Measurements from ENCODE around the gene TLE5. TPM values are rescaled to one million over a fixed set of nuclear protein-coding genes. Genes with fewer than 3 reads are reported as not detected.

The TLE5 gene
- total and polyA plus RNA-seq, 9 of the 15 experiments (the other 6 are each of a cell fraction or from before 2014, with no cell fraction given): 2.0 to 347 (median 235) TPM

- TF ChIP-seq PRDM10 (IDR thresholded peaks at IDR 0.05; ENCODE audit: partially characterized antibody) (peak; percentile 22), ZNF174 (CRISPR knock-in tag; IDR thresholded peaks at IDR 0.05) (no peak), SP2 (IDR thresholded peaks at IDR 0.05; ENCODE audit: extremely low read depth, low read depth, low read length, poor library complexity, severe bottlenecking) (peak; percentile 38), MBD2 (IDR thresholded peaks at IDR 0.05; ENCODE audit: borderline replicate concordance, low read depth) (peak; percentile 95), SIN3A (IDR thresholded peaks at IDR 0.05; ENCODE audit: borderline replicate concordance in 2 of 2, control insufficient read depth in 1 of 2, low read depth in 2 of 2, low read length in 2 of 2) (peak in 1 of 2 experiments; percentile 66; a peak in 1 of 4 replicates), BRCA1 (IDR thresholded peaks at IDR 0.05) (no peak), BRCA1 (CRISPR knock-in tag; IDR thresholded peaks at IDR 0.05) (no peak), KDM4B (IDR thresholded peaks at IDR 0.05; ENCODE audit: borderline replicate concordance in 2 of 2, low read depth in 1 of 2) (peak in 1 of 2 experiments; percentile 85; a peak in 1 of 4 replicates), XRCC5 (IDR thresholded peaks at IDR 0.05; ENCODE audit: low read depth, low read length) (peak; percentile 71), ZNF431 (CRISPR knock-in tag; IDR thresholded peaks at IDR 0.05) (0 out of 2 replicates have a peak, but pooled peaks have one; percentile 9), HDAC1 (IDR thresholded peaks at IDR 0.05) (peak in 1 of 2 experiments; percentile 70; a peak in 3 of 4 replicates), NR2C1 (IDR thresholded peaks at IDR 0.05) (no peak; the same call in 1 of the 2 replicates), NR2C1 (tag; IDR thresholded peaks at IDR 0.05) (peak; percentile 36; the same call in 1 of the 2 replicates), GTF2A2 (tag; IDR thresholded peaks at IDR 0.05) (no peak), POLR2H (tag; IDR thresholded peaks at IDR 0.05; ENCODE audit: low read depth) (peak; percentile 66; the same call in 1 of the 2 replicates), ESRRA (IDR thresholded peaks at IDR 0.05; ENCODE audit: borderline replicate concordance, low read depth) (peak; percentile 5; the same call in 1 of the 2 replicates), MTA3 (IDR thresholded peaks at IDR 0.05; ENCODE audit: borderline replicate concordance) (peak; percentile 24; the same call in 1 of the 2 replicates), CHD2 (IDR thresholded peaks at IDR 0.05; ENCODE audit: low read depth, low read length) (peak; percentile 82), ATF7 (IDR thresholded peaks at IDR 0.05) (peak; percentile 98), ZNF561 (CRISPR knock-in tag; conservative IDR thresholded peaks at IDR 0.05) (no peak), DIDO1 (tag; IDR thresholded peaks at IDR 0.05; ENCODE audit: low read depth) (0 out of 2 replicates have a peak, but pooled peaks have one; percentile 27), MEIS2 (IDR thresholded peaks at IDR 0.05; ENCODE audit: partially characterized antibody) (no peak)
- TF ChIP-seq, protein P1, sequence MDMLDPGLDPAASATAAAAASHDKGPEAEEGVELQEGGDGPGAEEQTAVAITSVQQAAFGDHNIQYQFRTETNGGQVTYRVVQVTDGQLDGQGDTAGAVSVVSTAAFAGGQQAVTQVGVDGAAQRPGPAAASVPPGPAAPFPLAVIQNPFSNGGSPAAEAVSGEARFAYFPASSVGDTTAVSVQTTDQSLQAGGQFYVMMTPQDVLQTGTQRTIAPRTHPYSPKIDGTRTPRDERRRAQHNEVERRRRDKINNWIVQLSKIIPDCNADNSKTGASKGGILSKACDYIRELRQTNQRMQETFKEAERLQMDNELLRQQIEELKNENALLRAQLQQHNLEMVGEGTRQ (CRISPR knock-in tag; IDR thresholded peaks at IDR 0.05): peak; percentile 62
- TF ChIP-seq, protein P2, sequence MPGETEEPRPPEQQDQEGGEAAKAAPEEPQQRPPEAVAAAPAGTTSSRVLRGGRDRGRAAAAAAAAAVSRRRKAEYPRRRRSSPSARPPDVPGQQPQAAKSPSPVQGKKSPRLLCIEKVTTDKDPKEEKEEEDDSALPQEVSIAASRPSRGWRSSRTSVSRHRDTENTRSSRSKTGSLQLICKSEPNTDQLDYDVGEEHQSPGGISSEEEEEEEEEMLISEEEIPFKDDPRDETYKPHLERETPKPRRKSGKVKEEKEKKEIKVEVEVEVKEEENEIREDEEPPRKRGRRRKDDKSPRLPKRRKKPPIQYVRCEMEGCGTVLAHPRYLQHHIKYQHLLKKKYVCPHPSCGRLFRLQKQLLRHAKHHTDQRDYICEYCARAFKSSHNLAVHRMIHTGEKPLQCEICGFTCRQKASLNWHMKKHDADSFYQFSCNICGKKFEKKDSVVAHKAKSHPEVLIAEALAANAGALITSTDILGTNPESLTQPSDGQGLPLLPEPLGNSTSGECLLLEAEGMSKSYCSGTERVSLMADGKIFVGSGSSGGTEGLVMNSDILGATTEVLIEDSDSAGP (CRISPR knock-in tag; IDR thresholded peaks at IDR 0.05): no peak
Observed at GRCh38 chr19:3035542-3036118, 26.7 kb downstream of the TLE5 start (continued).

Measured in K562 (cell line).